B cell (primary cell): ENCODE results near the gene CPLX1.

Experiments used
- EZH2 ChIP-seq: IDR thresholded peaks from 2 replicates; pipeline ENCODE4 v1.6.1; 2012; ENCODE audit warnings: borderline replicate concordance, low read depth, mild to moderate bottlenecking, moderate library complexity, low read length; ENCODE audit not compliant: insufficient read depth, poor library complexity, severe bottlenecking
- TF ChIP-seq, protein P1 (sequence below): fragments of 200-600 bp; IDR thresholded peaks from one replicate; pipeline ENCODE4 v1.8.0; 2022; ENCODE audit warnings: antibody characterized with exemption, mild to moderate bottlenecking

DNA sequence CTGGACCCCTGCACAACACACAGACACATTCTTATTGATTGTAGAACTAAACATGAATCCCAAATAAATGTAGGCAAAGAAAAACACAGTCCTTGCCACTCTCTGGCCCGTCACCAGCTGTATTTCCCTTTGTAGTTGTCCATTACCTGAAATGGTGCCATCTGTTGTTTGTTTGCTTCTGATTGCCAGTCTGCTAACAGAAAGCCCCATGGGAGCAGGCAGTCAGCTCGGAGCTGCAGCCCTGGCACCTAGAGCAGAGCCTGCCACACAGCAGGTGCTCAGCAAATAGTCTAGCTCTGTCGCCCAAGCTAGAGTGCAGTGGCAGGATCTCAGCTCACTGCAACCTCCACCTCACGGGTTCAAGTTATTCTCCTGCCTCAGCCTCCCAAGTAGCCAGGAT is 28.9 kb downstream of the CPLX1 start:
- TF ChIP-seq, protein P1, sequence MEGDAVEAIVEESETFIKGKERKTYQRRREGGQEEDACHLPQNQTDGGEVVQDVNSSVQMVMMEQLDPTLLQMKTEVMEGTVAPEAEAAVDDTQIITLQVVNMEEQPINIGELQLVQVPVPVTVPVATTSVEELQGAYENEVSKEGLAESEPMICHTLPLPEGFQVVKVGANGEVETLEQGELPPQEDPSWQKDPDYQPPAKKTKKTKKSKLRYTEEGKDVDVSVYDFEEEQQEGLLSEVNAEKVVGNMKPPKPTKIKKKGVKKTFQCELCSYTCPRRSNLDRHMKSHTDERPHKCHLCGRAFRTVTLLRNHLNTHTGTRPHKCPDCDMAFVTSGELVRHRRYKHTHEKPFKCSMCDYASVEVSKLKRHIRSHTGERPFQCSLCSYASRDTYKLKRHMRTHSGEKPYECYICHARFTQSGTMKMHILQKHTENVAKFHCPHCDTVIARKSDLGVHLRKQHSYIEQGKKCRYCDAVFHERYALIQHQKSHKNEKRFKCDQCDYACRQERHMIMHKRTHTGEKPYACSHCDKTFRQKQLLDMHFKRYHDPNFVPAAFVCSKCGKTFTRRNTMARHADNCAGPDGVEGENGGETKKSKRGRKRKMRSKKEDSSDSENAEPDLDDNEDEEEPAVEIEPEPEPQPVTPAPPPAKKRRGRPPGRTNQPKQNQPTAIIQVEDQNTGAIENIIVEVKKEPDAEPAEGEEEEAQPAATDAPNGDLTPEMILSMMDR: no peak
- no peak for TF ChIP-seq EZH2
